Astrocyte of the spinal cord (primary cell): Measurements from ENCODE around the gene CHST8.
"Not testable (repeated sequence)": the region's sequence is repeated elsewhere in the genome, so short reads cannot be mapped to it uniquely, and the experiment has no call there.

Source experiments
- DNase-seq: peaks from one replicate; pipeline ENCODE4 v3.0.0; 2011; ENCODE audit warnings: low read depth, low spot score
- H3K4me3 ChIP-seq: 2 replicates; pipeline ENCODE4 v1.5.1; 2011; ENCODE audit warnings: low read depth, mild to moderate bottlenecking, low read length, moderate library complexity
- in situ Hi-C: cut with HindIII; loops from 2 replicates; pipeline ENCODE4 v1.10.0; 2017; ENCODE audit warnings: low sequenced_read_pairs
- TF ChIP-seq, protein P1 (sequence below): IDR thresholded peaks from 2 replicates; pipeline ENCODE4 v1.5.1; 2012; ENCODE audit warnings: low read depth, mild to moderate bottlenecking, low read length, inconsistent platforms

Gene CHST8

GRCh38 chr19:33662391-33663092 lies 40.8 kb downstream of the CHST8 start:
- no peak overlapping the region for H3K4me3 ChIP-seq
- TF ChIP-seq, protein P1, sequence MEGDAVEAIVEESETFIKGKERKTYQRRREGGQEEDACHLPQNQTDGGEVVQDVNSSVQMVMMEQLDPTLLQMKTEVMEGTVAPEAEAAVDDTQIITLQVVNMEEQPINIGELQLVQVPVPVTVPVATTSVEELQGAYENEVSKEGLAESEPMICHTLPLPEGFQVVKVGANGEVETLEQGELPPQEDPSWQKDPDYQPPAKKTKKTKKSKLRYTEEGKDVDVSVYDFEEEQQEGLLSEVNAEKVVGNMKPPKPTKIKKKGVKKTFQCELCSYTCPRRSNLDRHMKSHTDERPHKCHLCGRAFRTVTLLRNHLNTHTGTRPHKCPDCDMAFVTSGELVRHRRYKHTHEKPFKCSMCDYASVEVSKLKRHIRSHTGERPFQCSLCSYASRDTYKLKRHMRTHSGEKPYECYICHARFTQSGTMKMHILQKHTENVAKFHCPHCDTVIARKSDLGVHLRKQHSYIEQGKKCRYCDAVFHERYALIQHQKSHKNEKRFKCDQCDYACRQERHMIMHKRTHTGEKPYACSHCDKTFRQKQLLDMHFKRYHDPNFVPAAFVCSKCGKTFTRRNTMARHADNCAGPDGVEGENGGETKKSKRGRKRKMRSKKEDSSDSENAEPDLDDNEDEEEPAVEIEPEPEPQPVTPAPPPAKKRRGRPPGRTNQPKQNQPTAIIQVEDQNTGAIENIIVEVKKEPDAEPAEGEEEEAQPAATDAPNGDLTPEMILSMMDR, result no peak
- in situ Hi-C loops, result no loop called here
- no peak for DNase-seq

GRCh38 chr19:33663316-33663715 lies 41.6 kb downstream of the CHST8 start:
- H3K4me3 ChIP-seq, in situ Hi-C loops, DNase-seq: not testable (repeated sequence)

GRCh38 chr19:33664744-33665143 lies 43.0 kb downstream of the CHST8 start:
- DNase-seq, result no peak
- TF ChIP-seq, protein P1, result no peak
- in situ Hi-C loops, result no loop called here
- H3K4me3 ChIP-seq, result no peak overlapping the region

- no peak for DNase-seq
- in situ Hi-C loops, result no loop called here
- TF ChIP-seq, protein P1, result no peak
- no peak overlapping the region for H3K4me3 ChIP-seq
Observed at GRCh38 chr19:33665776-33666595, 44.2 kb downstream of the CHST8 start.

DNA sequence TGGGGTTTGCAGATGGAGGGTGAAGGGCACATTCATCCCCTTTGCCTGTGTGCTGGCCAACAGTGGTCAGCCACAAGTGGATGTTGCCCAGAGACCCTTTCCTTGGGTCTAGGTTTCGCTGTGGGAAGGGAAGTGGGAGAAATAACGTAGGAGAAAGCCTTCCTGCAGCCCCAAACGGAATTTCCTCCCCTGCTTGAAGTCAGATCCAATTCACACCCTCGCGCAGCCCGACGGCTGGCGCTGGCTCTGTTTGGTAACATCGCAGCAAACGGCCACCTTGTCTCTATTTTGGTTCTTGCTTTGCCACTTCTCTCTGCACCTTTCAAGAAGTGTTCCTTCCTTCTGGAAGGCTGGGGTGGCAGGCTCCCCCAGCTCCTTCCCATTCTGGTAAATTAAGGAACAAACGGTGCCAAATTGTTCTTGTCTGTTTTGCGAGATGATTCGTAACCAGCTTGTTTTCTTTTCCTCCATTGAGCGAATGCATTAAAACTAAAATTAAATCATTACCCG lies 45.4 kb downstream of the CHST8 start:
- no peak for DNase-seq
- no peak overlapping the region for H3K4me3 ChIP-seq
- in situ Hi-C loops, result no loop called here
- TF ChIP-seq, protein P1, result no peak

- in situ Hi-C loops, result no loop called here
- no peak for DNase-seq
- TF ChIP-seq, protein P1, result no peak
Observed at GRCh38 chr19:33667881-33668280, 46.1 kb downstream of the CHST8 start.

GRCh38 chr19:33668968-33669367 lies 47.2 kb downstream of the CHST8 start:
- in situ Hi-C loops, result no loop called here
- TF ChIP-seq, protein P1, result no peak
- DNase-seq, result no peak
- no peak overlapping the region for H3K4me3 ChIP-seq

More at GRCh38 chr19:33667881-33668280, 46.1 kb downstream of the CHST8 start:
- no peak overlapping the region for H3K4me3 ChIP-seq
